ENCODE measurements around the gene ANKH.

- TF ChIP-seq RARB (CRISPR knock-in tag; IDR thresholded peaks at IDR 0.05) (no peak), ZFP3 (CRISPR knock-in tag; IDR thresholded peaks at IDR 0.05) (no peak), PATZ1 (CRISPR knock-in tag; IDR thresholded peaks at IDR 0.05; ENCODE audit: borderline replicate concordance) (no peak), GLIS3 (CRISPR knock-in tag; IDR thresholded peaks at IDR 0.05) (no peak), ZC3H10 (CRISPR knock-in tag; IDR thresholded peaks at IDR 0.05) (no peak), ZFP30 (CRISPR knock-in tag; IDR thresholded peaks at IDR 0.05) (no peak), SNAI2 (CRISPR knock-in tag; IDR thresholded peaks at IDR 0.05) (no peak)
Observed at GRCh38 chr5:14908172-14908571, 36.6 kb upstream of the ANKH start.

All from SK-N-SH treated with all-trans-retinoic acid at 6 μM for 48 hours (cell line).